Measurements from ENCODE around the gene RAB40AL.

Gene RAB40AL

GRCh38 chrX:102985192-102985591, 48.1 kb downstream of the RAB40AL start:
- peak overlapping the region; percentile 92 for H3K9ac ChIP-seq (ENCODE audit: low read depth, low read length, poor library complexity, severe bottlenecking)
- H3K9me3 ChIP-seq (ENCODE audit: insufficient read depth, low read depth, low read length) = no peaks in the 10 kb centered on the region
- peak overlapping the region; percentile 77 for H3K4me3 ChIP-seq (ENCODE audit: low read length, poor library complexity, severe bottlenecking)
- H3K79me2 ChIP-seq (ENCODE audit: insufficient read depth, low read length) = peaks cover 21% of the 10 kb centered on the region; the same call in 1 of the 2 replicates
- no peak for TF ChIP-seq EZH2phosphoT487 (IDR thresholded peaks at IDR 0.05; ENCODE audit: borderline replicate concordance)
- TF ChIP-seq, protein P1, sequence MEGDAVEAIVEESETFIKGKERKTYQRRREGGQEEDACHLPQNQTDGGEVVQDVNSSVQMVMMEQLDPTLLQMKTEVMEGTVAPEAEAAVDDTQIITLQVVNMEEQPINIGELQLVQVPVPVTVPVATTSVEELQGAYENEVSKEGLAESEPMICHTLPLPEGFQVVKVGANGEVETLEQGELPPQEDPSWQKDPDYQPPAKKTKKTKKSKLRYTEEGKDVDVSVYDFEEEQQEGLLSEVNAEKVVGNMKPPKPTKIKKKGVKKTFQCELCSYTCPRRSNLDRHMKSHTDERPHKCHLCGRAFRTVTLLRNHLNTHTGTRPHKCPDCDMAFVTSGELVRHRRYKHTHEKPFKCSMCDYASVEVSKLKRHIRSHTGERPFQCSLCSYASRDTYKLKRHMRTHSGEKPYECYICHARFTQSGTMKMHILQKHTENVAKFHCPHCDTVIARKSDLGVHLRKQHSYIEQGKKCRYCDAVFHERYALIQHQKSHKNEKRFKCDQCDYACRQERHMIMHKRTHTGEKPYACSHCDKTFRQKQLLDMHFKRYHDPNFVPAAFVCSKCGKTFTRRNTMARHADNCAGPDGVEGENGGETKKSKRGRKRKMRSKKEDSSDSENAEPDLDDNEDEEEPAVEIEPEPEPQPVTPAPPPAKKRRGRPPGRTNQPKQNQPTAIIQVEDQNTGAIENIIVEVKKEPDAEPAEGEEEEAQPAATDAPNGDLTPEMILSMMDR (conservative IDR thresholded peaks at IDR 0.05; ENCODE audit: low read length) = no peak
- H3K27me3 ChIP-seq (ENCODE audit: insufficient read depth, low read length, poor library complexity, severe bottlenecking) = no peaks in the 10 kb centered on the region
- no peak overlapping the region for H2AFZ ChIP-seq (ENCODE audit: low read length)
- H3K4me2 ChIP-seq (ENCODE audit: low read depth, low read length, poor library complexity, severe bottlenecking) = peak overlapping the region; percentile 87
- H3K4me1 ChIP-seq (ENCODE audit: insufficient read depth, low read length, poor library complexity, severe bottlenecking) = peaks cover 80% of the 10 kb centered on the region
- H3K36me3 ChIP-seq (ENCODE audit: insufficient read depth, low read length) = no peaks in the 10 kb centered on the region
- H3F3A ChIP-seq (ENCODE audit: low read depth) = peaks cover 20% of the 10 kb centered on the region
- no peaks in the 10 kb centered on the region for H3K9me2 ChIP-seq (replicated peaks; ENCODE audit: low read depth, low read length)
- H4K20me1 ChIP-seq (ENCODE audit: insufficient read depth, low read length, poor library complexity, severe bottlenecking) = no peaks in the 10 kb centered on the region

Data from Loucy (cell line).